ENCODE measurements around the gene HOPX. TPM values are rescaled to one million over a fixed set of nuclear protein-coding genes. Genes with fewer than 3 reads are reported as not detected.

The HOPX gene
- total RNA-seq, 2 donors from 2014 or later = 2.0 to 3.1 TPM

DNA sequence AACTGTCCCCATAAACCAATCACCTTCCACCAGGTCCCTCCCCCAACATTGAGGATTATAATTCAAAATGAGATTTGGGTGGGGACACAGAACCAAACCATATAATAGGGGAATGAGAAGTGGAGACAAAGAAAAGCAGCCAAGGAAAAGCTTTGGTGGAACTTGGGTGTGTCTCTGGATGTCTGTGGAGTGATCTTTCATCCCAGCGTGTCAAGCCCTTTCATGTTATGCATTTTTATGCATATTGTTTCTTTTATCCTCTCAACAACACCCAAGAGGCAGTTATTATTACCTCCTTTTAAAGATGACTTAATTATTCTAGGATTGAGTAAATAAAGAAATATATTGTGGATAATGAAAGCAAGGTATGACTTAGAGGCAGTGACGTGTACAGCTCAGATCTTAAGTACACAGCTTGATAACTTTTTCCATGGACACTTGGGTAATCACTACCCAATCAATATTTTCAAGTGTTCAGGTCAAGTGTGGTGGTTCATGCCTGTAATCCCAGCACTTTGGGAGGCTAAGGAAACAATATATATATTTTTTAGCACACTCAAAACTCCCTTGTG, 42.6 kb upstream of the HOPX start:
- Histone ChIP-seq H3K9me3 (no peaks in the 10 kb centered on the region), H3K27me3 (replicated peaks; ENCODE audit: insufficient read depth) (no peaks in the 10 kb centered on the region), H3K27ac (no peak overlapping the region), H3K36me3 (no peaks in the 10 kb centered on the region), H3K4me1 (ENCODE audit: control insufficient read depth in 1 of 2, low read depth in 2 of 2) (no peaks in the 10 kb centered on the region), H3K4me3 (no peak overlapping the region)
- TF ChIP-seq, protein P1, sequence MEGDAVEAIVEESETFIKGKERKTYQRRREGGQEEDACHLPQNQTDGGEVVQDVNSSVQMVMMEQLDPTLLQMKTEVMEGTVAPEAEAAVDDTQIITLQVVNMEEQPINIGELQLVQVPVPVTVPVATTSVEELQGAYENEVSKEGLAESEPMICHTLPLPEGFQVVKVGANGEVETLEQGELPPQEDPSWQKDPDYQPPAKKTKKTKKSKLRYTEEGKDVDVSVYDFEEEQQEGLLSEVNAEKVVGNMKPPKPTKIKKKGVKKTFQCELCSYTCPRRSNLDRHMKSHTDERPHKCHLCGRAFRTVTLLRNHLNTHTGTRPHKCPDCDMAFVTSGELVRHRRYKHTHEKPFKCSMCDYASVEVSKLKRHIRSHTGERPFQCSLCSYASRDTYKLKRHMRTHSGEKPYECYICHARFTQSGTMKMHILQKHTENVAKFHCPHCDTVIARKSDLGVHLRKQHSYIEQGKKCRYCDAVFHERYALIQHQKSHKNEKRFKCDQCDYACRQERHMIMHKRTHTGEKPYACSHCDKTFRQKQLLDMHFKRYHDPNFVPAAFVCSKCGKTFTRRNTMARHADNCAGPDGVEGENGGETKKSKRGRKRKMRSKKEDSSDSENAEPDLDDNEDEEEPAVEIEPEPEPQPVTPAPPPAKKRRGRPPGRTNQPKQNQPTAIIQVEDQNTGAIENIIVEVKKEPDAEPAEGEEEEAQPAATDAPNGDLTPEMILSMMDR (IDR thresholded peaks at IDR 0.05) = no peak
- DNase-seq (ENCODE audit: low spot score) (no peak), ATAC-seq (ENCODE audit: insufficient number of reproducible peaks, low FRiP score, low read depth) (no peak)

DNA sequence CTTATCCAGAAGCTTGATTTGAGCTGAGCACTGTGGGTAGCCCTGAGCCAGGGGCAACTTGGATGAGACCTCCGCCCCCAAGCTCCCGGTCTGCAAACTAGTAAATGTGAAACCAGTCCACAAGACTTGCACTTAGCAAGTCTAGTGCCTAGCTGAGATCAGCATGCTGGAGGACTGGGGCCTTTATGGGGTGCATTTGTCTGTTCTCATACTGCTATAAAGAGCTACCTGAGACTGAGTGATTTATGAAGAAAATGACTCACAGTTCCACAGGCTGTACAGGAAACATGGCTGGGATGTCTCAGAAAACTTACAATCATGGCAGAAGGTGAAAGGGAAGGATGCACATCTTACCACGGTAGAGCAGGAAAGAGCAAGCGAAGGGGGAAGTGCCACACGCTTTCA, 42.1 kb upstream of the HOPX start:
- ATAC-seq (ENCODE audit: insufficient number of reproducible peaks, low FRiP score, low read depth) = no peak
- TF ChIP-seq, protein P1 (IDR thresholded peaks at IDR 0.05) = no peak
- DNase-seq (ENCODE audit: low spot score) = no peak
- H3K27ac ChIP-seq = no peak overlapping the region
- H3K36me3 ChIP-seq = no peaks in the 10 kb centered on the region
- no peak overlapping the region for H3K4me3 ChIP-seq
- no peaks in the 10 kb centered on the region for H3K4me1 ChIP-seq (ENCODE audit: control insufficient read depth in 1 of 2, low read depth in 2 of 2)
- no peaks in the 10 kb centered on the region for H3K9me3 ChIP-seq
- no peaks in the 10 kb centered on the region for H3K27me3 ChIP-seq (replicated peaks; ENCODE audit: insufficient read depth)

DNA sequence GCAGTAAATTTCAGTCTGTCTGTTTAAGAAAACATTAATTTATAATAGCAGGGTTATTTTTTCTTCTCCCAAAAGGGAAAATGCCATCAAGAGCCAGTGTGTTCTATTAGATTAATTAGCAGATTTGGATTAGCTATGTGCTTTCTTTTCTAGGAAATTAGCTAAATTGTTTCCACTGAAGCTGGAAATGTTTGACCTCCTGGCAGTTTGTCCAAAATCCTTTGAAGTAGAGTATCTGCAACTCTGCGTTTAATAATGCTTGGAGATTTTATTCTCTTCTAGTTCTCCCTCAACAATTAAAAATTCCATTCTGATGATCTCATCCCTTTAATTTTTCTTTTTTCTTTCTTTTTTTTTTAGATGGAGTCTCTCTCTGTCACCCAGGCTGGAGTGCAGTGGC, 27.1 kb upstream of the HOPX start:
- Histone ChIP-seq H3K27me3 (replicated peaks; ENCODE audit: insufficient read depth) (no peaks in the 10 kb centered on the region), H3K4me3 (no peak overlapping the region), H3K4me1 (ENCODE audit: control insufficient read depth in 1 of 2, low read depth in 2 of 2) (no peaks in the 10 kb centered on the region), H3K9me3 (no peaks in the 10 kb centered on the region), H3K27ac (no peak overlapping the region), H3K36me3 (no peaks in the 10 kb centered on the region)
- TF ChIP-seq, protein P1 (IDR thresholded peaks at IDR 0.05) = no peak
- ATAC-seq (ENCODE audit: insufficient number of reproducible peaks, low FRiP score, low read depth) = no peak
- no peak for DNase-seq (ENCODE audit: low spot score)

DNA sequence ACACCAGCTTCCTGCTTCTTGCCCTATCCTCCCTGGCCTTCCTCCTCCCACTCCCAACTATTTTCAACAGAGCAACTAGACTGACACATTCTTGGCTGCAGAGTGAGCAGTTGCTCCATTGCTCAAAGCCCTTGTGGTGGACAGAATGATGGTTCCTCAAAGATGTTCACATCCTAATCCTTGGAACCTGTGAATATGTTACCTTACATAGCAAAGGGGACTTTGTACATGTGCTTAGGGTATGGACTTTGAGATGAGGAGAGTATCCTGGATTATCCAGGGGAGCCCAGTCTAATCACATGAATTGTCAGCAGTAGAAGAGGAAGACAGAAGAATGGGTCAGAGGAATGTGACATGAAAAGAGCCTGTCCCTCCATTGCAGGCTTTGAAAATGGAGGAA, 24.9 kb upstream of the HOPX start:
- H3K27ac ChIP-seq = no peak overlapping the region
- DNase-seq (ENCODE audit: low spot score) (no peak), ATAC-seq (ENCODE audit: insufficient number of reproducible peaks, low FRiP score, low read depth) (no peak)
- no peaks in the 10 kb centered on the region for H3K9me3 ChIP-seq
- TF ChIP-seq, protein P1 (IDR thresholded peaks at IDR 0.05) = no peak
- no peak overlapping the region for H3K4me3 ChIP-seq
- H3K36me3 ChIP-seq = no peaks in the 10 kb centered on the region
- H3K27me3 ChIP-seq (replicated peaks; ENCODE audit: insufficient read depth) = no peaks in the 10 kb centered on the region
- no peaks in the 10 kb centered on the region for H3K4me1 ChIP-seq (ENCODE audit: control insufficient read depth in 1 of 2, low read depth in 2 of 2)

DNA sequence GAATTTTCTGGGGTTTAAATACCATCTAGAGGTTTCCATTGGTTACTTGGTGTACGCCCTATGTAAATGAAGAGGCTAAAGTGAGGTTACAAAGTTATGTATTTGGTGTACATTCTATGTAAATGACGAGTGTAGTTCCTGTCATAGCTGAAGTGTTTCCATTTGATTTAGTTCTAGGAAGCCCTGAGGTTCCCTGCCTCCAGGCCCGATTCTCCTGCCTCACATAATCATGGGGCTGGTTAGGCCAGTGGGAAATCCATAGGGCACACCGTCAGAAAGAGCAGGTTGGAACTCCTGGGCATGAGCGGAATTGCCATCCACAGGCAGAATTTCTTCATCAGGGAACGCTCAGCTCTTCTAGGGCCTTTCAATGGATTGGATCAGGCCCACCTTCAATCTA, 24.2 kb upstream of the HOPX start:
- no peak overlapping the region for H3K4me3 ChIP-seq
- H3K36me3 ChIP-seq = no peaks in the 10 kb centered on the region
- H3K27ac ChIP-seq = no peak overlapping the region
- H3K27me3 ChIP-seq (replicated peaks; ENCODE audit: insufficient read depth) = no peaks in the 10 kb centered on the region
- TF ChIP-seq, protein P1 (IDR thresholded peaks at IDR 0.05) = no peak
- DNase-seq (ENCODE audit: low spot score) (no peak), ATAC-seq (ENCODE audit: insufficient number of reproducible peaks, low FRiP score, low read depth) (no peak)
- no peaks in the 10 kb centered on the region for H3K9me3 ChIP-seq
- no peaks in the 10 kb centered on the region for H3K4me1 ChIP-seq (ENCODE audit: control insufficient read depth in 1 of 2, low read depth in 2 of 2)
